HAP-1 (cell line): Measurements from ENCODE around the gene CEP152.

Experiments
- DNase-seq, 2 experiments: peaks; one replicate each; pipeline ENCODE4 v3.0.0-alpha.2; 2016 to 2020; ENCODE audit warnings: low spot score in 2 of 2
- H3K27me3 ChIP-seq: fragments of 250-450 bp; sonication (Bioruptor Pico); 2 replicates; pipeline ENCODE4 v1.5.1; 2020; ENCODE audit warnings: low read depth, mild to moderate bottlenecking, moderate library complexity
- H3K36me3 ChIP-seq: fragments of 250-450 bp; sonication (Bioruptor Pico); replicated peaks from 2 replicates; pipeline ENCODE4 v1.5.1; 2020; ENCODE audit warnings: mild to moderate bottlenecking
- H3K4me1 ChIP-seq: fragments of 250-450 bp; sonication (Bioruptor Pico); 2 replicates; pipeline ENCODE4 v1.5.1; 2020; ENCODE audit warnings: mild to moderate bottlenecking
- H3K4me3 ChIP-seq: fragments of 250-450 bp; sonication (Bioruptor Pico); 2 replicates; pipeline ENCODE4 v1.5.1; 2020; ENCODE audit warnings: mild to moderate bottlenecking, moderate library complexity
- H3K9me3 ChIP-seq: fragments of 250-450 bp; sonication (Bioruptor Pico); 2 replicates; pipeline ENCODE4 v1.5.1; 2020; ENCODE audit warnings: mild to moderate bottlenecking, moderate library complexity
- in situ Hi-C: fragments of 300-500 bp; cut with MboI; formaldehyde crosslinking; loops from 3 replicates; pipeline ENCODE4 v1.14.3; 2020; ENCODE audit warnings: low sequenced_read_pairs, inconsistent platforms, mixed read lengths

CEP152 gene

DNA sequence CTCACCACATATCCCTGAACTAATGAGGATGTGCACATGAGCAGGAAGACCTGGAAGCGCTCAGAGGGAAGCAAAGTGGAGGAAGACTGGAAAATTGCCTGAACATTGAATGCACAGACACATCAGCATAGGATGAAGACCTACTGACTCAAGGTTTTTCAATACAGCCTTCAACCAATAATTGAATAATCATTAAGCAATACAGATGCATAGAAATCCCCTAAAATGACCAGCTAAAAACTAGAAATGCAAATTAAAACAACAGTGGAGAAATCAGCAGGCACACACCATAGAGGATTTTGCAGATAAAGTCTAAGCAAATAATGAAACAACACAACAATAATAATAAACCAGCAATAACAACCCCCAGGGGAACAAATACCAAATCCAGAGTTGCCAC is 80.4 kb downstream of the CEP152 start:
- no peaks in the 10 kb centered on the region for H3K4me1 ChIP-seq
- H3K27me3 ChIP-seq, result no peaks in the 10 kb centered on the region
- H3K4me3 ChIP-seq, result no peak overlapping the region
- DNase-seq, result no peak
- no peaks in the 10 kb centered on the region for H3K9me3 ChIP-seq
- H3K36me3 ChIP-seq, result no peaks in the 10 kb centered on the region; the same call in none of the 2 replicates
- in situ Hi-C loops, result no loop called here

DNA sequence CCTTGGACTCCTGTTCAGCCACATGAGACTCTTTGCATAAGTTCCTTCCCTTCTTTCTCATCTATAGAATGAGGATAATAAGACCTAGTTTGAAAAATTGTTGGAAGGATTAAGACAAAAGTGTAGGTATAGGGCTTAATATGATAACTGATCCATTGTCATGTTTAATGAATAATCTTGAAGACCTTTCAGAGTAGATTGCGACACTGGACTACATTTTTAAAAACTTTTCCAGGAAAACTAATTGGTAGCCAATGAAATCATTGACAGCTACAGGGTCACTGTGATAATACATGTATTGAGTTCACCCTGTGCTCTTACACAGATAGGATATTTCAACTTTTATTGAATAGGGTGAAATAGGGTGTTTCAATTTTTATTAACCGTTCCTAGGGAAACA is 86.9 kb downstream of the CEP152 start:
- peaks cover 10% of the 10 kb centered on the region for H3K36me3 ChIP-seq
- in situ Hi-C loops, result no loop called here
- no peak for DNase-seq
- no peaks in the 10 kb centered on the region for H3K27me3 ChIP-seq
- H3K9me3 ChIP-seq, result no peaks in the 10 kb centered on the region
- H3K4me1 ChIP-seq, result no peaks in the 10 kb centered on the region; the same call in 1 of the 2 replicates
- no peak overlapping the region for H3K4me3 ChIP-seq

DNA sequence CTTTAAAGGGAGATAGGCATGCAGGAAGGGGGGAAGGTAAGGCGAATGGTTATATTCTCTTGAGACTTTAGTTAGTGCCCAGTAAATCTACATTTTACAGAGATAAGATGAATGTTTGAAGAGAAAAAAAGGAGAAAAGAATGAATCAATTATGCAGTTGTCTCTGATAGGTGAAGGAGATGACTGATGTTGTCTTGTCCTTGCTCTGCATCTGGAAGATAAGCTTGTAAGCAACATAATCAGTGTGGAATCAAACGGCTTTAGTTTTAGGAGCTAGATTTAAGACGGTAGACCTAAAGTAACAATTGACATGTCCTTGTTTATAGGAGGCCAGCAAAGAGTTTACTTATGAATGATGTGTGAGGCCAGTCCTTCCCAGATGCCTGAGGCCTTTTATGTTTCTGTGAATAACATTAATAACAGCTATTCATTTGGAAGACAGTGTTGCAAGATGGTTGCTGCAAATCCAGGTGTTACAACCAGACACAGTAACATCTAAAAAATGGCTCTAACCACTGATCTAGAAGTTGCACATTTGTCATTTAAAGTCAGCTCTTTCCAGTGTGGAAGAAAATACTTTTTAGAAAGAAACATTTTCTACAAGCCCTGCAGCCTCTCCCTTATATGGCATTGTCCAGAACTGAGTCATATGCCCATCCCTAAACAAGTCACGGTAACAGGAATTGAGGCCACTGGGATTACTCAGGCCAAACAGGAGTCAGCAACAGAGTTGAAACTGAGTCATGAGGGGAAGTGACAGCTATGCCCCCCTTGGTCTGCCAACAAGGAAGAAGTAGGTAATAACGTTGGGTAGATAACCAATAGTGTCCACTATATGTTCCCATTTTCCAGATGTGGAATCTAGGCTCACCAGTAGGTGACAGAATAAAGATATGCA is 87.9 kb downstream of the CEP152 start:
- Histone ChIP-seq H3K9me3 (no peaks in the 10 kb centered on the region), H3K36me3 (peaks cover 10% of the 10 kb centered on the region; the same call in 1 of the 2 replicates), H3K4me1 (no peaks in the 10 kb centered on the region; the same call in 1 of the 2 replicates), H3K27me3 (no peaks in the 10 kb centered on the region), H3K4me3 (no peak overlapping the region)
- DNase-seq, result no peak
- in situ Hi-C loops, result no loop called here

DNA sequence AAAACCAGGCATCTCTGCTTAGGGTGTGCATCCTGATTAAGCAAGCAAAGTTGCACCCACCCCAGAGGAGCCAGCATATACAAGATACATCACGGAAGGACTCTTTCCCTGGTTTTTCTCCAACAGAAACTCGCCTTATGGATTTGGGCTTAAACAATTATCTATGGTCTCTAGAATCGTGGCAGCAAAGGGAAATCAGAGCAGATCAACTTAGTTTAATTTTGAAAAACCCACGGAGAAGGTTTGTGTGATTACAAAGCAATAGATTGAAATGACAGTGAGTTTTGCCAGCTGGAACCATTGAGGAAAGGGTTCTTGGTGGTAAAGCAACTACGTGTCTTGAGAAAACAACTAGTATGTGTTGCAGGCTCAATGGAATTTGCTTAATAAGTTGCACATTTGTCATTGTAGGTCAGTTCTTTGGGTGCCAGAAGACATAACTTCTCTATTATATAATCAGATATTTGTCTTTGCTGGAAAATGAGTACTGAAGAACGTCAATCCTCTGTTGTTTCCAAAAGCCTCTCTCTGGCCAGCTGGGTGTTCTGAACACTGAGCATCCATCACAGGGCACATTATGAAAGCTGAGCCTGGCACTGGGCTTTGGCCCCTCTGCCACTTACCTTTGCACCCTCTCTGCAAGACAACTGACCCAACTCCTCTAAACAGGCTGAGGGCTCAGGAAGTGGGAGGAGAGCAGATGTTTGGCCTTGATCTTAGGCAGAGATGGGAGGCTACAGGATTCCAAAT is 89.6 kb downstream of the CEP152 start:
- in situ Hi-C loops, result no loop called here
- Histone ChIP-seq H3K4me3 (no peak overlapping the region), H3K4me1 (no peaks in the 10 kb centered on the region; the same call in 1 of the 2 replicates)

DNA sequence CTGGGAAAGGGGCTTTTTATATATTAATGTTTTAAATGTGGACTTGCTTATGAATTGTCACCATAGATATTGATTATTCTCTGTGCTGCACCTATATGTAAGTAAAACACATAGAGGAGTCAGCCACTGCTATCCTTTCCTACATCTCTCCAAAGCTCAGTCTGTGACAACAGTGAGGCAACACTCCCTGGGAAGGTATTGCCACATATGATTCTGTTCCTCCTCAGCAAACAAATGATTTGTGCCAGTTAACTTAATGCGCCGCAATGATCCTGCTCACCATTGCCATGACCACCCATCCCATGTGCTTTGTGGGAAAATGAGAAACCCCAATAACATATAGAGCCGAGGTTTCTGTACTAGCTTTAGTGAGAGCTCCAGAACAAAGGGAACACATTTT is 90.2 kb downstream of the CEP152 start:
- Histone ChIP-seq H3K27me3 (no peaks in the 10 kb centered on the region), H3K4me3 (no peak overlapping the region), H3K4me1 (no peaks in the 10 kb centered on the region; the same call in 1 of the 2 replicates), H3K9me3 (no peaks in the 10 kb centered on the region), H3K36me3 (peaks cover 10% of the 10 kb centered on the region; the same call in 1 of the 2 replicates)
- in situ Hi-C loops, result no loop called here
- no peak for DNase-seq

More for the DNA sequence above, 89.6 kb downstream of the CEP152 start:
- peaks cover 10% of the 10 kb centered on the region; the same call in 1 of the 2 replicates for H3K36me3 ChIP-seq
- DNase-seq, result no peak
- H3K27me3 ChIP-seq, result no peaks in the 10 kb centered on the region
- no peaks in the 10 kb centered on the region for H3K9me3 ChIP-seq

DNA sequence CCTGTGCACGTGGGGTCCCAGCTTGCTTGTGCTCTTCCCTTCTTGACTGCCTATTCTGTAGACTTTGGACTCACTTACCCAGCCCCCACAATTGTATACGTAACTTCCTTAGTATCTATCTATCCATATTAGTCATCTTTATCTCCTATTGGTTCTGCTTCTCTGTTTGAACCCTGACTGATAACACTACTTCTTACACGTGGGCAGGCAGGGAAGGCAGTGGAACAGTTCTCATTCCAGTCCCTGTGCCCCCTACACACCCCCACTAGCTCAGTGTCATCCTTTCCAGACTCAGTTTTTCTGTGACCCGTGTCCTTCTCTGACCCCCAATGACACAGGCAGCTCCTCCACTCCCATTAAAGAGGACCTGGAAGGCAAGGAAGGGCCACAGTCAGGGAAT is 91.2 kb downstream of the CEP152 start:
- Histone ChIP-seq H3K27me3 (no peaks in the 10 kb centered on the region), H3K9me3 (no peaks in the 10 kb centered on the region), H3K36me3 (peaks cover 10% of the 10 kb centered on the region; the same call in 1 of the 2 replicates), H3K4me3 (no peak overlapping the region), H3K4me1 (no peaks in the 10 kb centered on the region; the same call in 1 of the 2 replicates)
- DNase-seq, result no peak
- in situ Hi-C loops, result no loop called here

DNA sequence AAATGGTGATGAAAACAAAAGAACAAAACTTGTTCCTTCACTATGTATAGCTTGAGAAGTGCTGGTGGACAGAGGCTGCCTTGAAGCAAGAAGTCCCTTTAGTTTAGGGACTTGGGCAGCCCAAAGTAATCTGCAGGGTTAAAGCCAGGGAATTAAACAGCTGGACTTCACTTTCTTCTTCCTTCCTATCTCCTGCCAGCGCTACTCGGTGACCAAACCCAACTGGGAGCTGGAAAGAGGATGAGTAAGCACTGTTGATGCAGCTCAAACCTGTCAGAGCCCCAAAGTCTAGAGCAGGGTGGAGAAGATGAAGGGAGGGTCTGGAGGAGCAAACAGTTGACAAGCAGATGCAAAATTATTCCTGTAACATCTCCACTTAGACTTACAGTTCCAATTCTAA is 92.2 kb downstream of the CEP152 start:
- in situ Hi-C loops, result no loop called here
- H3K27me3 ChIP-seq, result no peaks in the 10 kb centered on the region
- H3K4me1 ChIP-seq, result no peaks in the 10 kb centered on the region; the same call in 1 of the 2 replicates
- peaks cover 5% of the 10 kb centered on the region; the same call in 1 of the 2 replicates for H3K36me3 ChIP-seq
- no peaks in the 10 kb centered on the region for H3K9me3 ChIP-seq
- DNase-seq, result no peak
- no peak overlapping the region for H3K4me3 ChIP-seq

DNA sequence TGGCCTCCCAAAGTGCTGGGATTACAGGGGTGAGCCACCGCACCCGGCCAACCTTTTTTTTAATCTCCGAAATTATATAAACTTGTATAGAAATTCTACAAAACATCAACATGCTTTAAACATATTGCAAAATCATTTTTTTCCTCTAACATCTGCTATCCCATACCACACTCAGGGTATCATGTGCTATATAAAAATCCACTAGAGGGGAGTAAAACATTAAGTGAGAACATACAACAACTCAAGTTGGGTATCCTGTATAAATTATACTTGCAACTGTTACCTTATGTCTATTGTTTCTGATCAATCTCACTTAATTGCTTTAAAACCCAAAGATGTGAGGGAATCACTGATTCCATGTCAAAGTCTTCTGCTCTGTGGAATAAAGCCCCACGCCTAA is 93.4 kb downstream of the CEP152 start:
- Histone ChIP-seq H3K4me3 (no peak overlapping the region), H3K4me1 (no peaks in the 10 kb centered on the region), H3K27me3 (no peaks in the 10 kb centered on the region), H3K9me3 (no peaks in the 10 kb centered on the region), H3K36me3 (no peaks in the 10 kb centered on the region)
- in situ Hi-C loops, result no loop called here
- no peak for DNase-seq

DNA sequence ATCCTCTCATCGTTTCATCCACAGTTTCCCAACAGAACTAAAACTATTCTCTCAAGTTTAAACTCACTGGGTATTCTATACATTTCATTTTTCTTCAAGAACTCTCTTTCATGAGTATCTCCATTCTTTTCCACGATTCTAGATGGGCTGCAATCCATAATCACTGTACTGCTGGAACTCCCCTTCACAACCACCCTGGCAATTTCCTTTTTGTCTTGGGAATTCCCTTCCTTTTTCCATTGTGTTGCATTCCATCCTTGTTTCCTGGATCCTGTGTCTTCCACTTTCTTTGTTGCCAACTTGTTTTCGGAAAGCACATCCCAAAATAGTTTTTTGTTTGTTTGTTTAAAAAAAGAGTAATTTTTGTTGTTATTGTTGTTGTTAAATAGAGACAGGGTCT is 98.3 kb downstream of the CEP152 start:
- DNase-seq, result no peak
- Histone ChIP-seq H3K9me3 (no peaks in the 10 kb centered on the region), H3K4me3 (no peak overlapping the region), H3K27me3 (no peaks in the 10 kb centered on the region), H3K36me3 (no peaks in the 10 kb centered on the region), H3K4me1 (no peaks in the 10 kb centered on the region)
- in situ Hi-C loops, result no loop called here

DNA sequence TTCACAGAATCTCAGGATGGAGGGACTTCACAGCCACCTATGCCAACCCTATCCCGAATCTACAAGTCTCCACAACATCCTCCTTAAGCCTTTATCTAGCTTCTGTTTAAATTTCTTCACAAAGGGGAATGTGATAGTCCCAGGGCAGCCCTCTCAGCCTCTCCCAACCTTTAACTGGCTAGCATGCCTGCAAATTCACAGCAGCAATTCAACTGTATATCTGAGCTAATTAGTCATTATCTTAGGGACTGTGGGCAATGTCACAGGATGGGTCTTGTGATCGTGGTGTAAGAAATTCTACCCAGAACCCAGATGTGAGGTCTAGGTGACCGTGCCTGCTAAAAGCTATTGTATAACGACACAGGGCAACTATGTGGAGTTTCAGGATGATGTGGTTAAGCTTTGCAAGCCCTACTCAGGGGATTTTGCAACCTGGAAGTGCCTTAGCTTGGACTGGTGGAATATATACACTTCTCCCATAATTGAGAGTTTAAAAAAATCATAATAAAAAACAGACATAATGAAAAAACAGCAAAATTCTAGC is 99.8 kb downstream of the CEP152 start:
- in situ Hi-C loops, result no loop called here
- Histone ChIP-seq H3K9me3 (no peaks in the 10 kb centered on the region), H3K36me3 (no peaks in the 10 kb centered on the region), H3K27me3 (no peaks in the 10 kb centered on the region), H3K4me3 (no peak overlapping the region), H3K4me1 (no peaks in the 10 kb centered on the region)
- no peak for DNase-seq

DNA sequence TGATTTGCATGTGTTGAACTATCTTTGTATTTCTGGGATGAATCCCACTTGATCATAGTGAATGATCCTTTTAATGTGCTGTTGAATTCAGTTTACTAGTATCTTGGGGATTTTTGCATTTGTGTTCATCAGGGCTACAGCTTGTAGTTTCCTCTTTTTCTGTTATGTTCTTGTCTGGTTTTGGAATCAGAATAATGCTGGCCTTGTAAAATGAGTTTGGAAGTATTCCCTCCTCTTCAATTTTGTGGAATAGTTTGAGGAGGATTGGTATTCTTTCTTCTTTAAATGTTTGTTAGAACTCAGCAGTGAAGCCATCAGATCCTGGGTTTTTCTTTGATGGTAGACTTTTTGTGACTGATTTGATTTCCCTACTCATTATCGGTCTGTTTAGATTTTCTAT is 102.2 kb downstream of the CEP152 start:
- Histone ChIP-seq H3K9me3 (no peaks in the 10 kb centered on the region), H3K36me3 (no peaks in the 10 kb centered on the region), H3K27me3 (no peaks in the 10 kb centered on the region), H3K4me3 (no peak overlapping the region), H3K4me1 (no peaks in the 10 kb centered on the region)
- no peak for DNase-seq
- in situ Hi-C loops, result no loop called here

DNA sequence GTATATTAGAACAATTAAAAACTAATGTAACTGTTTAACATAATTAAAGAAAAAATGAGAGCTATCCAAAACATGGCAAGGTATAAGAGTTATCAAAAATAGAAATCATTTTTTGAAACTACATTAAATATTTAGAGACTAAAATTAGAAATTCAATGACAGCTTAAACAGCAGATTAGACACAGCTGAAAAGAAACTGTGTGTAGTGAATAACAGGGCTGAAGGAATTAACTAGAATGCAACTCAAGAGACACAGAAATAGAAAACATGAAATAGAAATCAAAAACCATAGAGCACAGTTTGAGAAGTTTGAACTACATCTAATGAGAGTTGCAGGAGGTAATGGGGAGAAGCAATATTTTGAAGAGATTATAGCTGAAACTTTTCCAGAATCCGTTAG is 105.5 kb downstream of the CEP152 start:
- H3K9me3 ChIP-seq, result no peaks in the 10 kb centered on the region
- H3K36me3 ChIP-seq, result no peaks in the 10 kb centered on the region
- in situ Hi-C loops, result no loop called here
- H3K4me3 ChIP-seq, result no peak overlapping the region
- DNase-seq, result no peak
- no peaks in the 10 kb centered on the region for H3K27me3 ChIP-seq
- no peaks in the 10 kb centered on the region for H3K4me1 ChIP-seq

DNA sequence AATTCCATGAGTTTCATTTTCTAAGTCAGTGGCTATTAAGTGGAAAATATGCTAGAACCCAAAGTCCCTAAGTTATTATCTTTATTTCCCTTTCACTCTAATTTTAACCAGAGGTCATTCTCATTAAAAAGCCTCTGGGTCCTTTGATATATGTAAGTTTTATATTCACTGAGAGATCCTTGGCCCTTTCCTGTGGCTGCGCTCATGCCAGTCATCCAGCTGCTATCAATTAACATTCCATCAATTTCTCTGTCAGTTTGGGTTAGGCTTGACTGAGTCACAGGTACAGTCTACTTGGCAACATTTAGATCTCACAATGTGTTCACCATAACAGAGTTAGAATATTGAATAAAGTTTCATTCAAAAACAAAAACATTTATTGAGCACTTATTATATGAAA is 107.3 kb downstream of the CEP152 start:
- no peak overlapping the region for H3K4me3 ChIP-seq
- in situ Hi-C loops, result no loop called here
- DNase-seq, result no peak

More for the DNA sequence above, 107.3 kb downstream of the CEP152 start:
- Histone ChIP-seq H3K27me3 (no peaks in the 10 kb centered on the region), H3K36me3 (no peaks in the 10 kb centered on the region), H3K4me1 (no peaks in the 10 kb centered on the region), H3K9me3 (no peaks in the 10 kb centered on the region)
